Kidney glomerular epithelial cell (primary cell): Measurements from ENCODE around the gene NAXD.
"Not testable (repeated sequence)": the region's sequence is repeated elsewhere in the genome, so short reads cannot be mapped to it uniquely, and the experiment has no call there.

Experiments used
- DNase-seq: peaks from one replicate; lab custom pipeline; 2025; lab: John Stamatoyannopoulos, UW

Gene NAXD

GRCh38 chr13:110597041-110597689, 18.2 kb upstream of the NAXD start:
- DNase-seq = no peak

GRCh38 chr13:110600261-110600819, 15.0 kb upstream of the NAXD start:
- no peak for DNase-seq

DNA sequence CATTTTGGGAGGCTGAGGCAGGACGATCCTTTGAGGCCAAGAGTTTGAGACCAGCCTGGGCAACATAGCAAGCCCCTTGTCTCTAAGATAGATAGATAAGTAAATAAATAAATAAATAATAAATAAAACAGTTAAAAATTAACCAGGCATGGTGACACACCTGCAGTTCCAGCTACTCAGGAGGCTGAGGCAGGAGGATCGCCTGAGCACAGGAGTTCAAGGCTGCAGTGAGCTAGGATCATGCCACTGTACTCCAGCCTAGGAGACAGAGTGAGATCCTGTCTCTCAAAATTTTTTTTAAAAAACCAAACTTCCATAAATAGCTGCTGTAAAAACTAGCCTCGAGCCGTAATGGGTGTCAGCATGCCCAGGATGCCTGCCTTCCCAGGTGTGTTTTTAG, 14.4 kb upstream of the NAXD start:
- DNase-seq = no peak

GRCh38 chr13:110605132-110605531, 10.2 kb upstream of the NAXD start:
- DNase-seq = no peak

DNA sequence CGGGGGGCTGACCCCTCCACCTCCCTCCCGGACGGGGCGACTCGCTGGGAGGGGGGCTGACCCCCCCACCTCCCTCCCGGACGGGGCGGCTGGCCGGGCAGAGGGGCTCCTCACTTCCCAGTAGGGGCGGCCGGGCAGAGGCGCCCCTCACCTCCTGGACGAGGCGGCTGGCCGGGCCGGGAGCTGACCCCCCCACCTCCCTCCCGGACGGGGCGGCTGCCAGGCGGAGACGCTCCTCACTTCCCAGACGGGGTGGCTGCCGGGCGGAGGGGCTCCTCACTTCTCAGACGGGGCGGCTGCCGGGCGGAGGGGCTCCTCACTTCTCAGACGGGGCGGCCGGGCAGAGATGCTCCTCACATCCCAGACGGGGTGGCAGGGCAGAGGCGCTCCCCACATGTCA, 9.1 kb upstream of the NAXD start:
- not testable (repeated sequence) for DNase-seq

DNA sequence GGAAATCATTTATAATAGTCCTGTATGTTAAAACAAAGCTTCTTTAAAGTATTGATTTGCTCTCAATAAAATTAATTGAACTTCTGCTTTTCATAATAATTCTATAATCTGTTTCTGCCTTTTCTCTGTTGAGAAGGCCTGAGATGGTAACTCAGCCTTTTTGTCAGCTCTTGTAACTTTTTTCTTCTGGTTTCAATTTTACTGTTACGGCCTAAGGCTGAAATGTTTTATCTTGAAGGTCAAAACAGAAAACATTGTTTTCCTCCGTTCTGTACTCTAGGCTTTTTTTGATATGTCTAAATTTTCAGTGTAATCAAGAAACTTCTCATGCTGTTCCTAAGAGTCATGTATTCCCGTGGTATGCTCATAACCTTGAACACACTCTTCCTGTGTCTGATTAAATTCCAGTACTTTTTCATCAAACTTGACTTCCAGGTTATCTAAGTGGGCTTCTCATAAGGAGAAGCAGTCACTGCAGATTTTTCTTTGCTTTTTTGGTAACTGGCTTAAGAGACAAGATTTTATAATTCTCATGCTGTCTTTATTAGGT, 7.6 kb upstream of the NAXD start:
- DNase-seq = no peak

- DNase-seq = no peak
Observed at GRCh38 chr13:110610955-110611595, 4.3 kb upstream of the NAXD start.

DNA sequence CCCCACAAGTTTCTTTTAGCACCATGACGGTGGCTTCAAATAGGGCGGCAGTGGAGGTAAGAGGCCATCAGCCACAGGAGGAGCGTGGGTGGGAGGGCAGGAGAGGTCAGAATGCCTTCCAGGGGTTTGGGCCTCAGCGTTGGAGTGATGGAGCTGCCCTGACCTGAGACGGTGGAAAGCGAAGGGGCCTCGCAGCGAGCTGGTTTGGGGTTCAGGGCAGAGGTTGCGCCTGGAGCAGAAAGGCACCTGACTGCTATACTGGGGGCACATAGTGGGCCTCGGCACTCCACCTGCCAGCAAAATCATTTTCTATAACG, 382 bp upstream of the NAXD start:
- no peak for DNase-seq

DNA sequence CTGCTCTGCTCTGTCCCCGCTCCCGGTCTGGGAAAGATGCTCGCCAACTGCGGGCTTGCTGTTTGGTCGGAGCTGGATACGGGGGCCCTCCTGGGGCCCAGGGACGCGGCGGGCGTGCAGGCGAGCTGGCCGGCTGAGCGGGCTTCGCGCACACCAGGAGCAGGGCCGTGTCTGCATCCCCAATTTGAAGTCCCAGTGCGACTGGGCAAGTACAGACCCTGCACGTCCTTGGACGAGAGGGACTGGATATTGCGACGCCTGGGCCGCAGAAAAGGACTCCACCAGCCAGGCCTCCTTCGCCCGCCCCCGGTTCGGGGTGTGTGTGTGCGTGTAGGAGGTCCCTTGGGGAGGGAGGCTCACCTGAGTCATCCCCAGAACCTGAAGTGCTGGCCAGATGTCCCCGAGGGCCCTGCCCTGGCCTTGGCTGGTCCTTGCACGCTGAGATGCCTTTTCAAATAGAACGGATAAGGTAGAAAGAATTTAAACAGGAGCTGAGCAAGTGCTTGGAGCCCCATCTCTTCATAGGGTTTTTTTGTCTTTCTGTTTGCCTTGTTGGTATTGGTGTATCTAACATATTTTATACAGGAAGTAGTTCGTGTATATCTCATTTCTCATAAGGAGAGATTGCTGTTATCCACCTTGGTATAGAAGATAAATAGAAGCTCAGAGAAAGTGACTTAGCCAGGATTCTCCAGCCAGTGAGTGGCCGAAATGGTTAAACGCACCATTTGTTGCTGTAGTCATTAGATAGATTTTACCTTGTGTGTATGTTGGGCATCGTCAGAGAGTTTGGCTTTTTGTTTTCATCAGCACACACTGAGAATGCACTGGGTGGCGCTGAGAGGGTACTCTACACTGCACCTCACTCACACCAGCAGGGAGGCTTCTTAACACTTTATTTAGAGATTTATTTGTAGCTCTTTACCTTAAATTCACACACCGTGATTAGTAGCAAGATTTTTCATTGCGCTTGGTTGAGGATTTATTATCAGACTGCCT, 1.1 kb downstream of the NAXD start:
- DNase-seq = peak; percentile 5

GRCh38 chr13:110617321-110618072, 2.2 kb downstream of the NAXD start:
- peak; percentile 28 for DNase-seq

DNA sequence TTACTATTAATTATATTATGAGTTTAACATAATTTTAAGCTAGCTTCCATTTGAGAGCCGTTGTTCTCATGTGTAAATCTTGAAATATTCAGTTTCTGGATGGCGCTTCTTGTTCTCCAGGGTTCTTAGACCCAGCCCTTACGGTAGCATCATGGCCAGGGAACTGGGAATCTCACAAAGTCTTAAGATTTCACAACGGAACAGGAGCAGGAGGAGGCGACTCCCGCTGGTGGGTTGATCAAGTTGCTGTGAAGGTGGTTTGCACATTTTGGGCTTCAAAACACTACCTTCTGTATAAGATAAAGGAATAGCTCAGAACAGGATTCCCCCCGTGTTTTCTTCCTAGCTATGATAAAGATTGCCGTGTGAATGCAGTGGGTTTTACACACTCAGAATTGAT, 2.8 kb downstream of the NAXD start:
- no peak for DNase-seq

GRCh38 chr13:110618780-110619179, 3.4 kb downstream of the NAXD start:
- DNase-seq = no peak

DNA sequence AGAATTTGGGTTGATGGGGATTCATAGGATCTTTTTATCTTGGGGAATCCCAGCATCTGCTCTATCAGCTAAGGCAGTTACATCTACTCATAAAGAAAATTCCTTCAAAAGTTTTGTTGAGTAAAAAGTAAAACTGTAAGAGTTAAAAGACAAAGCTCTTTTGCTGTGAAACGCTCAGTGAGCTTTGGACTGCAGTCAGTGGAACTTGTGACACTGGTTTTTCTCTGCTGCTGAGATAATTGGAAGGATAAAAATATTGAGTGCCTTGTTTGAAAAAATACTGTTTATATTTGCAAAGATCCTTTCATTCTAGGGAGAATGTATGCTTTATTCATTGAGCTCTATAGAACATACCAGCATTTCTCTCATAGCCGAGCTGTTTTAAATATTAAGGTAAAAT, 5.3 kb downstream of the NAXD start:
- DNase-seq = no peak

DNA sequence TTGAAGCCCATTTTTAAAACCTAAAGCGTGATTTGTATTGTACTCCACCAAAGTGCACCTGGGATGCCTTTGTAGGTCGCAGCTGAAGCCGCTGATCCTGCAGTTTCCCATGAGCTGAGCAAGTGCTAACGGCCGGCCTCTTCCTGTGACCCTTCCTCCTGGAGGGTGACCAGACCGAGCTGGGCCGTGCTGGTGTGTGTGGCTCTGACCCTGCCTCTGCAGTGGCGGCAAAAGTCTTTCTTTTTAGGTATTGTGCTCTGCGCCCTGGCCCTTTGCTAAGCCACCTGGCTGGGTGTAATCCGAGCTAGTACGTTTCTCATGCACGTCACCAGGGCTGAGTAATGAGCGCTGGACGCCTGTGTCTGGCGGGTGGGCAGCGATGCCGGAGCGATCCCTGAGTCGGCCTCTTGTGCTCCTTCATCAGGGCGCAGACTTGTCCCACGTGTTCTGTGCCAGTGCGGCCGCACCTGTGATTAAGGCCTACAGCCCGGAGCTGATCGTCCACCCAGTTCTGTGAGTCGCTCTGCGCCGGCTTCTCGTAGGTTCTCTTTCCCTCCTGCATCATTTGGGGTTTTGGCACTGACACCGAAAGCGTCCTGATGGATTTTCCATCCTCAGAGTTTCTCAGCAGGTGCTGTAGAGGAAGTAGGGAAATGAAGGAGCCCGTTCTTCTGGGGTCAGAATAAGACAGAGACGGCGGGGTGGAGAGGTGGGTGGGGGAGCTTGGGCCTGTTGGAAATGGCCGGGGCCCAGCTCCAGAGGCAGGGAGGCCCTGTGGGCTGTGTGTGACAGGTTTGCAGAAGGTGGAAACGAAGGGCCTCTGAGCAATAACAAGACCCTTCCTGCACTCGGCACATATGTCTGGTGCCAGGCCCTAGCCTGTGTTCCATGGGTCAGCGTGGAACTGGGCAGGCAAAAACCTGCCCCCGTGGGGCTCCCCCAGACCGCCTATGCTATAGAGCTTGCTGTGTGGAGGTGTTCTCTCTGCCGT, 9.7 kb downstream of the NAXD start:
- DNase-seq = no peak

- no peak for DNase-seq
Observed at GRCh38 chr13:110625771-110626321, 10.5 kb downstream of the NAXD start.

- no peak for DNase-seq
Observed at GRCh38 chr13:110626521-110626920, 11.2 kb downstream of the NAXD start.

DNA sequence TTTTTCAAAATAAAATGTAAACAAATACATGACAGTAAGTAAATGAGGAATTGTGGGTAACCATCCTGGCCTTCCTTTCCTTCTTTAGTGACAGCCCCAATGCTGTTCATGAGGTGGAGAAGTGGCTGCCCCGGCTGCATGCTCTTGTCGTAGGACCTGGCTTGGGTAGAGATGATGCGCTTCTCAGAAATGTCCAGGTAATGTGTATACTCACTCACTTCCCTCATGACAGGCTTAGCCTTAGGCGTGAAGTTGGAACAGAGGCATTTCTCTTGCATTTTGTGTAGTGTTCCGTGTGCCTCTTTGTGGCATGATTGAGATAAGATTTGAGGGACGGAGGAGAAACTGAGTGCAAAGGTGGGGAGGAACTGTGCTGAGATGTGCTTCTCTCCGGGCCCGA, 12.0 kb downstream of the NAXD start:
- DNase-seq = no peak

- DNase-seq = no peak
Observed at GRCh38 chr13:110627761-110628476, 12.6 kb downstream of the NAXD start.

DNA sequence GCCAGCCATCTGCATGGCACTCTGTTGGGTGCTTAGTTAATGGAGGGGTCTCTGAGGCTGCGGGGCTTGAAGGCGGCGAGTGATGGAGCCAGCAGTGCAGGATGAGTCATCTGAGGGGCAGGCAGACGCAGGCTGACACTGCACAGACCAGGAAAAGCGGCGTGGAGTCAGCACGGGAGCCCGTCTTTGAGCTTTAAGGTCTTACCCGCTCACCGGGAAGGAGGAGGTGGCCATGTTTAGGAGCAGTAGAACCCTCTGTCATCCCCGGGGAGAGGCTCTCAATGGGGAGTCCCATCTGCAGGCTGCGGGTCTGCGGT, 13.1 kb downstream of the NAXD start:
- no peak for DNase-seq
